CD4-positive, alpha-beta T cell (primary cell): Measurements from ENCODE around the gene CLDN24. TPM values are rescaled to one million over a fixed set of nuclear protein-coding genes. Genes with fewer than 3 reads are reported as not detected.

ENCODE experiments used
- ATAC-seq: fragments of 200-7000 bp; cut with Tn5 transposase; one replicate; pipeline ENCODE4 v1.10.0; 2022; ENCODE audit warnings: mild to moderate bottlenecking; ENCODE audit not compliant: poor library complexity
- CTCF ChIA-PET: fragments of 350-600 bp; sonication (Branson Sonifier 250); formaldehyde crosslinking; loops from one replicate; lab custom pipeline; 2021; ENCODE audit warnings: antibody characterized with exemption, inconsistent platforms; lab: Charles Lee
- POLR2A ChIA-PET: fragments of 350-600 bp; sonication (Branson Sonifier 250); formaldehyde crosslinking; loops from one replicate; lab custom pipeline; 2021; ENCODE audit warnings: antibody characterized with exemption, inconsistent platforms; lab: Charles Lee
- DNase-seq, 14 experiments: peaks; one replicate each; pipeline ENCODE4 v3.0.0-alpha.2; 2013 to 2020; ENCODE audit warnings: mixed read lengths in 2 of 14
- H3K27ac ChIP-seq, 2 donors: one replicate each; pipeline versions ENCODE4 v1.5.1 to v1.7.0; 2013; ENCODE audit warnings: low read length in 2 of 2, low read depth in 1 of 2, mild to moderate bottlenecking in 1 of 2
- H3K27me3 ChIP-seq, 2 experiments: 1 replicate in 1 of 2; 2 replicates in 1 of 2; pipeline versions ENCODE4 v1.6.1 to v1.7.0; 2013; ENCODE audit warnings: low read length in 2 of 2, control low read depth in 1 of 2, mild to moderate bottlenecking in 1 of 2, moderate library complexity in 1 of 2; ENCODE audit not compliant: insufficient read depth in 2 of 2, control insufficient read depth in 1 of 2
- H3K36me3 ChIP-seq: one replicate; pipeline ENCODE4 v1.6.1; 2013; ENCODE audit warnings: low read length, control low read depth; ENCODE audit not compliant: insufficient read depth
- H3K4me1 ChIP-seq: one replicate; pipeline ENCODE4 v1.6.1; 2013; ENCODE audit warnings: low read length, control low read depth; ENCODE audit not compliant: insufficient read depth
- H3K4me3 ChIP-seq: one replicate; pipeline ENCODE4 v1.5.1; 2013; ENCODE audit warnings: mild to moderate bottlenecking, low read length, moderate library complexity
- H3K9me3 ChIP-seq, 2 experiments: 1 replicate in 1 of 2; 2 replicates in 1 of 2; pipeline versions ENCODE4 v1.6.1 to v1.7.0; 2013; ENCODE audit warnings: low read length in 2 of 2, mild to moderate bottlenecking in 2 of 2, control low read depth in 1 of 2, moderate library complexity in 1 of 2; ENCODE audit not compliant: control insufficient read depth in 1 of 2, insufficient read depth in 1 of 2
- H3K27ac Mint-ChIP-seq: one replicate; pipeline ENCODE4 v1.8.0; 2020; ENCODE audit warnings: mixed read lengths
- H3K27me3 Mint-ChIP-seq: one replicate; pipeline ENCODE4 v1.8.0; 2021; ENCODE audit warnings: mixed read lengths
- H3K36me3 Mint-ChIP-seq: one replicate; pipeline ENCODE4 v1.8.0; 2021; ENCODE audit warnings: low read depth, mixed read lengths
- H3K4me1 Mint-ChIP-seq: one replicate; pipeline ENCODE4 v1.8.0; 2021; ENCODE audit warnings: low read depth, mixed read lengths
- H3K4me3 Mint-ChIP-seq: one replicate; pipeline ENCODE4 v1.8.0; 2020; ENCODE audit warnings: mild to moderate bottlenecking, mixed read lengths
- H3K9me3 Mint-ChIP-seq: one replicate; pipeline ENCODE4 v1.8.0; 2020; ENCODE audit warnings: mixed read lengths
- intact Hi-C, 2 experiments: fragments of 100-400 bp; cut with DNase I in 1 of 2; cut with micrococcal nuclease in 1 of 2; formaldehyde crosslinking; loops; one replicate each; pipeline versions ENCODE4 v1.15.1 to v1.9.0; 2023 to 2025; cut with DNase I, micrococcal nuclease
- total RNA-seq, 174 experiments: library from RNA in 2 of 174; stranded (reverse) in 2 of 174; gene quantifications; one replicate each; pipeline ENCODE4 v1.2.3 and lab custom pipeline; 2021 to 2026
- TF ChIP-seq, protein P1 (sequence below): fragments of 200-600 bp; IDR thresholded peaks from one replicate; pipeline ENCODE4 v1.8.0; 2022; ENCODE audit warnings: antibody characterized with exemption, mild to moderate bottlenecking

Gene CLDN24
- total RNA-seq, 2 experiments from 2014 or later = not detected

DNA sequence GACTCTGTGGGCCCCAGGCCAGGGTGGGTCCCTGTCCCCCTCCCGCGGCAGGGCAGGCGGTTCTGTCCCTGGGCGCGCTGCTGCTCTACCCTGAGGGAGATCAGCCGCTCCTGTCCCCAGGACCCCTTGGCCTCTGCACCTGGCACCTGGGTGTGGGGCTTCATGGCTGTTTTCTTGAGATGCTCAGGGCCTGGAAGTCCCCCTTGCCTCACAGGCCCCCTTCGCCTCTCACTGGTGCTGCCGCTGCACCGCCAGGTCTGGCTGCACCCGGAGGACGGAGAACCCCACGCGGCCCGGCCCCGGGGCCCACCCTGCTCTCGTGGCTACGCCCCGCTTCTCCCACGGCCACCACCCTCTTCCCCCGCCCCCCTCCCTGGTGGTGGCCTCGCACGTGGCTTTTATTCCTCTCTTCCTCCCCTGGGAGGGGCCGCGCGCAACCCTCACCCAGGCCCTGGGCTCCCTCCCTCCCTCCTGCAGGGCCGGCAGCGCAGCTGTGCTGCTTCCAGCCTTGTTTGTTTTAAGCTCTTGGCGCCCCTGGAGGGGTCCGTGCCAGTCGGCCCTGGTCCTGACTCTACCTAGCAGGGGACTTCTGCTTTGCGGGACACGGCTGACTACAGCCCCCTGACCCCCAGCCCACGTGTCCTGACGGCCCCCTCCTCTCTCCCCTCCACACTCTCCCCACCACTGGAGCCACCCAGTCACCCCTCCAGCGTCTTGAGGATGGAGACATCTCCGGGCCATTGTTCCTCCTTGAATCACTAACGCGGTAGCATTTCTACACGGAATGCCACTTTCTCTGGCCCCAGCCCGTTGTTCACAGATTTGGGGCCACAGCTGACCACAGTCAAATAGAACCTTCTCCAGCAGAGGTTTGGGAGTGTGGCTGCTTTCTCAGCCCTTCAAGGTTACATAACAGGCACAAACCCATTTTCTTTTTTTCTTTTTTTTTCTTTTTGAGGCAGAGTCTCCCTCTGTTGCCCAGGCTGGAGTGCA is 20.6 kb upstream of the CLDN24 start:
- Mint-ChIP-seq H3K9me3 (no peaks in the 10 kb centered on the region), H3K4me3 (no peak overlapping the region), H3K4me1 (no peaks in the 10 kb centered on the region), H3K27ac (no peak overlapping the region), H3K27me3 (peaks cover 37% of the 10 kb centered on the region), H3K36me3 (no peaks in the 10 kb centered on the region)
- CTCF ChIA-PET = no interaction called here
- peaks cover 8% of the 10 kb centered on the region for H3K4me1 ChIP-seq
- POLR2A ChIA-PET = no interaction called here
- intact Hi-C loops = no loop called here
- DNase-seq (no peak), ATAC-seq (no peak)
- H3K27ac ChIP-seq = no peak overlapping the region
- TF ChIP-seq, protein P1, sequence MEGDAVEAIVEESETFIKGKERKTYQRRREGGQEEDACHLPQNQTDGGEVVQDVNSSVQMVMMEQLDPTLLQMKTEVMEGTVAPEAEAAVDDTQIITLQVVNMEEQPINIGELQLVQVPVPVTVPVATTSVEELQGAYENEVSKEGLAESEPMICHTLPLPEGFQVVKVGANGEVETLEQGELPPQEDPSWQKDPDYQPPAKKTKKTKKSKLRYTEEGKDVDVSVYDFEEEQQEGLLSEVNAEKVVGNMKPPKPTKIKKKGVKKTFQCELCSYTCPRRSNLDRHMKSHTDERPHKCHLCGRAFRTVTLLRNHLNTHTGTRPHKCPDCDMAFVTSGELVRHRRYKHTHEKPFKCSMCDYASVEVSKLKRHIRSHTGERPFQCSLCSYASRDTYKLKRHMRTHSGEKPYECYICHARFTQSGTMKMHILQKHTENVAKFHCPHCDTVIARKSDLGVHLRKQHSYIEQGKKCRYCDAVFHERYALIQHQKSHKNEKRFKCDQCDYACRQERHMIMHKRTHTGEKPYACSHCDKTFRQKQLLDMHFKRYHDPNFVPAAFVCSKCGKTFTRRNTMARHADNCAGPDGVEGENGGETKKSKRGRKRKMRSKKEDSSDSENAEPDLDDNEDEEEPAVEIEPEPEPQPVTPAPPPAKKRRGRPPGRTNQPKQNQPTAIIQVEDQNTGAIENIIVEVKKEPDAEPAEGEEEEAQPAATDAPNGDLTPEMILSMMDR = no peak
- H3K4me3 ChIP-seq = peak overlapping the region; percentile 5
- H3K9me3 ChIP-seq = peaks cover 0 to 8% of the 10 kb centered on the region in 2 experiments
- H3K36me3 ChIP-seq = no peaks in the 10 kb centered on the region
- H3K27me3 ChIP-seq = peaks cover 3 to 9% of the 10 kb centered on the region in 2 experiments

DNA sequence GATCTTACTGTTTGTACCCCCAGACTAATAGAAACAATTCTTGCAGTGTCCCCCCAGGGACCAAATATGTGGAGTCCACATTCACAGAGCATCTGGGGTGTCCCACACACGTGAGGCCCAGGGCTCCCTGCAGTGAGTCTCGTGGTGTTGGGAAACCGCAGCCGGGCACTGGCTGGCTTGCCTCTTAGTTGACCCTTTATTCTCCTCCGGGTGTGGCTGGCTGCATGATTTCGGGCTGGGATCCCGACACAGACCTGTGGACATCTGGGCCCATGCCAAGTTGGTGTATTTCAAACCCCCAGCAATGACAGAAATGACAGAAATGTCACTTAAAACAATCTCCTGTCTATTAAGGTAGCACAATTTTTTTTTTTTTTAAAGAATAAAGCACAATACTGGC is 15.6 kb upstream of the CLDN24 start:
- no peaks in the 10 kb centered on the region for H3K36me3 ChIP-seq
- intact Hi-C loops = no loop called here
- Mint-ChIP-seq H3K9me3 (no peaks in the 10 kb centered on the region), H3K4me1 (no peaks in the 10 kb centered on the region), H3K4me3 (no peak overlapping the region), H3K27ac (no peak overlapping the region), H3K27me3 (peaks cover 24% of the 10 kb centered on the region), H3K36me3 (no peaks in the 10 kb centered on the region)
- H3K9me3 ChIP-seq = peaks cover 0 to 6% of the 10 kb centered on the region in 2 experiments
- no peak overlapping the region for H3K27ac ChIP-seq
- CTCF ChIA-PET = no interaction called here
- H3K27me3 ChIP-seq = no peaks in the 10 kb centered on the region
- TF ChIP-seq, protein P1 = no peak
- ATAC-seq (no peak), DNase-seq (no peak)
- POLR2A ChIA-PET = no interaction called here
- no peak overlapping the region for H3K4me3 ChIP-seq
- H3K4me1 ChIP-seq = peaks cover 3% of the 10 kb centered on the region

- Mint-ChIP-seq H3K9me3 (no peaks in the 10 kb centered on the region), H3K27me3 (peaks cover 29% of the 10 kb centered on the region), H3K36me3 (no peaks in the 10 kb centered on the region), H3K4me1 (no peaks in the 10 kb centered on the region), H3K4me3 (no peak overlapping the region), H3K27ac (no peak overlapping the region)
- Histone ChIP-seq H3K36me3 (no peaks in the 10 kb centered on the region), H3K4me1 (no peaks in the 10 kb centered on the region), H3K9me3 (peaks cover 0 to under 1% of the 10 kb centered on the region in 2 experiments), H3K27ac (no peak overlapping the region), H3K27me3 (peaks cover 0 to 3% of the 10 kb centered on the region in 2 experiments), H3K4me3 (no peak overlapping the region)
- ChIA-PET POLR2A (no interaction called here), CTCF (no interaction called here)
- TF ChIP-seq, protein P1 = no peak
- ATAC-seq (no peak), DNase-seq (no peak)
- intact Hi-C loops = no loop called here
These were observed 15.1 kb upstream of the CLDN24 start for GRCh38 chr4:183337349-183337748.
